ENCODE measurements around the gene ATG7.
"Not testable (repeated sequence)": the region's sequence is repeated elsewhere in the genome, so short reads cannot be mapped to it uniquely, and the experiment has no call there.

ATG7 gene

GRCh38 chr3:11510356-11510755 lies 238.2 kb downstream of the ATG7 start:
- DNase-seq (ENCODE audit: low read depth), result no peak

- DNase-seq (ENCODE audit: low read depth), result not testable (repeated sequence)
Measured at GRCh38 chr3:11511606-11512005, 239.4 kb downstream of the ATG7 start.

- DNase-seq (ENCODE audit: low read depth), result not testable (repeated sequence)
Measured at GRCh38 chr3:11513125-11513816, 241.1 kb downstream of the ATG7 start.

GRCh38 chr3:11513817-11514135 lies 241.6 kb downstream of the ATG7 start:
- no peak for DNase-seq (ENCODE audit: low read depth)

GRCh38 chr3:11514191-11514821 lies 242.1 kb downstream of the ATG7 start:
- DNase-seq (ENCODE audit: low read depth), result no peak

GRCh38 chr3:11517601-11518000 lies 245.4 kb downstream of the ATG7 start:
- DNase-seq (ENCODE audit: low read depth), result no peak

GRCh38 chr3:11521167-11521566 lies 249.0 kb downstream of the ATG7 start:
- DNase-seq (ENCODE audit: low read depth), result no peak

- no peak for DNase-seq (ENCODE audit: low read depth)
Measured at GRCh38 chr3:11522398-11522715, 250.2 kb downstream of the ATG7 start.

GRCh38 chr3:11522953-11523571 lies 250.9 kb downstream of the ATG7 start:
- no peak for DNase-seq (ENCODE audit: low read depth)

- DNase-seq (ENCODE audit: low read depth), result no peak
Measured at GRCh38 chr3:11523572-11524101, 251.4 kb downstream of the ATG7 start.

- DNase-seq (ENCODE audit: low read depth), result not testable (repeated sequence)
Measured at GRCh38 chr3:11526121-11526520, 253.9 kb downstream of the ATG7 start.

- no peak for DNase-seq (ENCODE audit: low read depth)
Measured at GRCh38 chr3:11529281-11529680, 257.1 kb downstream of the ATG7 start.

- DNase-seq (ENCODE audit: low read depth), result no peak
Measured at GRCh38 chr3:11530153-11530721, 258.0 kb downstream of the ATG7 start.

GRCh38 chr3:11532931-11533391 lies 260.8 kb downstream of the ATG7 start:
- no peak for DNase-seq (ENCODE audit: low read depth)

- no peak for DNase-seq (ENCODE audit: low read depth)
Measured at GRCh38 chr3:11534011-11534792, 262.0 kb downstream of the ATG7 start.

- no peak for DNase-seq (ENCODE audit: low read depth)
Measured at GRCh38 chr3:11534793-11535101, 262.6 kb downstream of the ATG7 start.

GRCh38 chr3:11535243-11535960 lies 263.2 kb downstream of the ATG7 start:
- no peak for DNase-seq (ENCODE audit: low read depth)

GRCh38 chr3:11536132-11536935 lies 264.1 kb downstream of the ATG7 start:
- no peak for DNase-seq (ENCODE audit: low read depth)

- no peak for DNase-seq (ENCODE audit: low read depth)
Measured at GRCh38 chr3:11536936-11537612, 264.9 kb downstream of the ATG7 start.

- DNase-seq (ENCODE audit: low read depth), result no peak
Measured at GRCh38 chr3:11538581-11538980, 266.4 kb downstream of the ATG7 start.

Data from stimulated activated CD8-positive, alpha-beta memory T cell treated with anti-CD3 and anti-CD28 coated beads, Interleukin-12 subunit alpha, Interleukin-12 subunit beta, amount 100 ng/mL, for 4 hours (primary cell).